Right ventricle myocardium superior (tissue), 1 donor: Measurements from ENCODE around the gene HERC4. TPM values are rescaled to one million over a fixed set of nuclear protein-coding genes. Genes with fewer than 3 reads are reported as not detected.

Experiments
- ATAC-seq: fragments of 200-7000 bp; cut with Tn5 transposase; one replicate; pipeline ENCODE4 v1.9.1; 2020; ENCODE audit warnings: mild to moderate bottlenecking; ENCODE audit not compliant: poor library complexity
- DNase-seq: peaks from one replicate; pipeline ENCODE4 v3.0.0-alpha.2; 2020
- intact Hi-C: fragments of 100-400 bp; cut with DNase I; formaldehyde crosslinking; loops from one replicate; pipeline ENCODE4 v1.11.2; 2022
- long read RNA-seq: library from polyadenylated mRNA; unstranded; transcript quantifications from one replicate; pipeline ENCODE4 v2.0.0, GENCODE V29; 2021
- total RNA-seq: library from RNA; stranded (reverse); fragmentation: NEBNext Ultra II Directional; extraction: Animal tissue kit (Norgen Biotek cat#: 25700); gene quantifications from one replicate; pipeline ENCODE4 v1.2.1, GENCODE V29; 2021
- donor health status: DM: no; HTN: yes; CAD: no; lungs with severe emphysema.

The HERC4 gene, protein sequence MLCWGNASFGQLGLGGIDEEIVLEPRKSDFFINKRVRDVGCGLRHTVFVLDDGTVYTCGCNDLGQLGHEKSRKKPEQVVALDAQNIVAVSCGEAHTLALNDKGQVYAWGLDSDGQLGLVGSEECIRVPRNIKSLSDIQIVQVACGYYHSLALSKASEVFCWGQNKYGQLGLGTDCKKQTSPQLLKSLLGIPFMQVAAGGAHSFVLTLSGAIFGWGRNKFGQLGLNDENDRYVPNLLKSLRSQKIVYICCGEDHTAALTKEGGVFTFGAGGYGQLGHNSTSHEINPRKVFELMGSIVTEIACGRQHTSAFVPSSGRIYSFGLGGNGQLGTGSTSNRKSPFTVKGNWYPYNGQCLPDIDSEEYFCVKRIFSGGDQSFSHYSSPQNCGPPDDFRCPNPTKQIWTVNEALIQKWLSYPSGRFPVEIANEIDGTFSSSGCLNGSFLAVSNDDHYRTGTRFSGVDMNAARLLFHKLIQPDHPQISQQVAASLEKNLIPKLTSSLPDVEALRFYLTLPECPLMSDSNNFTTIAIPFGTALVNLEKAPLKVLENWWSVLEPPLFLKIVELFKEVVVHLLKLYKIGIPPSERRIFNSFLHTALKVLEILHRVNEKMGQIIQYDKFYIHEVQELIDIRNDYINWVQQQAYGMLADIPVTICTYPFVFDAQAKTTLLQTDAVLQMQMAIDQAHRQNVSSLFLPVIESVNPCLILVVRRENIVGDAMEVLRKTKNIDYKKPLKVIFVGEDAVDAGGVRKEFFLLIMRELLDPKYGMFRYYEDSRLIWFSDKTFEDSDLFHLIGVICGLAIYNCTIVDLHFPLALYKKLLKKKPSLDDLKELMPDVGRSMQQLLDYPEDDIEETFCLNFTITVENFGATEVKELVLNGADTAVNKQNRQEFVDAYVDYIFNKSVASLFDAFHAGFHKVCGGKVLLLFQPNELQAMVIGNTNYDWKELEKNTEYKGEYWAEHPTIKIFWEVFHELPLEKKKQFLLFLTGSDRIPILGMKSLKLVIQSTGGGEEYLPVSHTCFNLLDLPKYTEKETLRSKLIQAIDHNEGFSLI
- total RNA-seq: 24.1 TPM
- long read RNA-seq, full-length matches to known transcripts: 40 of 57 reads
- long read RNA-seq, partial matches to known transcripts: 6 of 57 reads
- long read RNA-seq, other reads (novel, unspliced or antisense): 11 of 57 reads

- ATAC-seq (peak; percentile 99), DNase-seq (peak; percentile 96)
- intact Hi-C loops: loop anchor here (10.0 kb wide), 1 partner anchor 250 kb away; no protein-coding TSS in a partner anchor
Measured at GRCh38 chr10:68074775-68075549, at the start of gene HERC4. Gene HERC4 (minus strand): TSS chr10:68075283. CDS start chr10:68073108, 2,175 bp downstream.

DNA sequence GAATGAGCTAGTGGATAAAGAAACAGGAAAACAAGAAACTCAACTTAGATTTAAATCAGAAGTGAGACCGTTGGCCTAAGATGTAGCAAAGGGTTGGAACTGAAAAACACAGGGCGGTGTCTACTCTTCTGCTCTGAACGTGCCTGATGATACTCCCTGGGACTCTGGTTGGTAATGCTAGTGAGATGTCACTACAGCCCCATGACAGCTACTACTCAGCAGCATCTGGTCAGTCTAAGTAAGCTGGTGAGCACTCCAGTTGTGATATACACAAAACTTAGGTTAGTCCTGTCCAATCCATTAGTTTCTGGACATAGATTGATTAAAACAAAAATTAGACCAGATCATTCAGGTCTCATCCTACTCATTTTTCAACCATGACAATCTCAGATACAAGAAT is 49.6 kb upstream of the HERC4 start:
- no peak for DNase-seq
- intact Hi-C loops: no loop called here
- ATAC-seq: no peak

GRCh38 chr10:68121852-68122251 is 46.8 kb upstream of the HERC4 start:
- DNase-seq (no peak), ATAC-seq (peak; percentile 48)
- intact Hi-C loops: no loop called here

DNA sequence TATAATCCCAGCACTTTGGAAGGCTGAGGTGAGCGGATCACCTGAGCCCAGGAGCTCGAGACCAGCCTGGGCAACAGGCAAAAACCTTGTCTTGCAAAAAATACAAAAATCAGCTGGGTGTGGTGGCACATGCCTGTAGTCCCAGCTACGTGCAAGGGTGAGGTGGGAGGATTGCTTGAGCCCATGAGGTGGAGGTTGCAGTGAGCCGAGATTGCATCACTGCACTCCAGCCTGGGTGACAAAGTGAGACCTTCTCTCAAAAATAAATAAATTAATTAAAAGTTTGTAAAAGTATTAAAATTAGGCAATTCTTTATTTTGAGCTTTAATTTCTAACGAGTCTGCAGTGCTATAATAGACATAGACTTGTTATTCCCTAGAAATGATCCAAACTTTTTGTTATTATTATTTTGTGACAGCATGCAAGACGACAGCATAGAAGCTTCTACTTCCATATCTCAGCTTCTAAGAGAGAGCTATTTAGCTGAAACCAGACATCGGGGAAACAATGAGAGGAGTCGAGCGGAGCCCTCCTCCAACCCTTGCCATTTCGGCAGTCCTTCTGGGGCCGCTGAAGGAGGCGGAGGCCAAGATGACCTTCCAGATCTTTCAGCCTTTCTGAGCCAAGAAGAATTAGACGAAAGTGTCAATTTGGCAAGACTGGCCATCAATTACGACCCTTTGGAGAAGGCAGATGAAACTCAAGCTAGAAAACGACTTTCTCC is 46.1 kb upstream of the HERC4 start:
- DNase-seq: no peak
- intact Hi-C loops: no loop called here
- peak; percentile 37 for ATAC-seq

- ATAC-seq (no peak), DNase-seq (no peak)
- intact Hi-C loops: no loop called here
Measured at GRCh38 chr10:68118657-68119056, 43.6 kb upstream of the HERC4 start.

- ATAC-seq: no peak
- DNase-seq: no peak
- intact Hi-C loops: no loop called here
Measured at GRCh38 chr10:68112837-68113236, 37.8 kb upstream of the HERC4 start.

- ATAC-seq: peak; percentile 63
- DNase-seq: no peak
- intact Hi-C loops: no loop called here
Measured at GRCh38 chr10:68111584-68111983, 36.5 kb upstream of the HERC4 start.

DNA sequence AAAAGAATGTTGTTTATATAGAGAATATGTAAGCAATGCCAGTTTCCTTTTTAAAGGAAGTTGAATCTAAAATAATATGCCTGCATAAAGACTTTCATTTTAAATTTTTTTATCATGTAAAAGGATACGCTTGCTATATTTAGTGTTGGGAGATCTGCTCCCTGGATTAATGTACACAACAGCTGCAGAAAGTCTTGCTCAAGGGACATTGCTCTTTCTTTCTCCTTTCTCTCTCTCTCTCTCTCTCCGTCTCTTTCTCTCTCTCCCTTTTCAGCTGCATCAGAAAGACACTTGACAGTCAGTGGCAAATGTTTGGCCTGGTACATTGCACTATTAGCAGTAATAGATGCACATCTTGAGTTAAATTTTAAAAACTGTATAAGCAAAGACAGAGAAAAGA is 34.9 kb upstream of the HERC4 start:
- ATAC-seq (peak; percentile 66), DNase-seq (no peak)
- intact Hi-C loops: no loop called here

GRCh38 chr10:68109331-68109730 is 34.2 kb upstream of the HERC4 start, which contains the start of gene MYPN:
Gene MYPN (plus strand): TSS chr10:68109488. CDS start chr10:68121439, 11,951 bp downstream.
- intact Hi-C loops: no loop called here
- DNase-seq (no peak), ATAC-seq (peak; percentile 89)

- intact Hi-C loops: no loop called here
- DNase-seq: no peak
- ATAC-seq: peak; percentile 24
Measured at GRCh38 chr10:68108653-68109052, 33.6 kb upstream of the HERC4 start.

- DNase-seq: no peak
- no peak for ATAC-seq
Measured at GRCh38 chr10:68108051-68108450, 33.0 kb upstream of the HERC4 start.

DNA sequence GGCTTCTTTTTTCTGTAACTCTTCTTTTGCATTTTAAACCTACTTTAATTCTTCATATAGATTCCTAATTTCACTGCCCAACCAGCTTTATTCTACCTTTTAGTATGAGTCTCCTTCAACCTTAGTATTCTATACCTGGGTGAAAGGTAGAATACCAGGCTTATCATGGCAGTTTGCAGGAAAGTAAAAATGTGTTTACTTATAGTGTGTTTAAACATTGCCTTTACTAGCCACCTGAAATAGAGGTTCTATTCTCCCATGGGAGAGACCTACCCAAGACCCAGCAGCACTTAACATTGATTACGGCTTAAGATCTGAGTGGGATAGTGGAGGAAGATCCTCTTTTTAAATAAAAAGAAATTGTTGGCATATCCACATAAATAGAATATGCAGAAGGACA is 32.6 kb upstream of the HERC4 start:
- intact Hi-C loops: no loop called here
- no peak for ATAC-seq
- DNase-seq: no peak

More at GRCh38 chr10:68108051-68108450, 33.0 kb upstream of the HERC4 start:
- intact Hi-C loops: no loop called here

DNA sequence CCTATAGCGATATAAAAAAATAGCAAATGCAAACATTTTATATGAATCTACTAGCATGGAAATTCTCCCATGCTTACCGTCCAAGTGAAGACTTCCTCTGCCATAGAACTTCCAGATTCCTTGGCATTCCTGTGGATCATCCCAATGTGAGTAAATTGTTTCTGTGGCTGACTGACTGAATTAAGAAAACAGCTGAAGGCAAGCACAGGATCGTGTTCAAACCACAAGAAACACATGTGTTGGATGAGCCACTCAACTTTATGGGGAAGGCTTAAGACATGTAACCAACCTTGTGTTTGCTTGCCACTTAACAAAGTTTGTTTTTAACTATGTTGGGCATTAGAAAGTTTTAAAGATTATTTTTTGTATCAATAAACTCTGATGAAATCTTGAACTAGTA is 31.6 kb upstream of the HERC4 start:
- intact Hi-C loops: no loop called here
- DNase-seq (no peak), ATAC-seq (no peak)

GRCh38 chr10:68105820-68106219 is 30.7 kb upstream of the HERC4 start:
- DNase-seq: no peak
- intact Hi-C loops: no loop called here
- ATAC-seq: no peak

DNA sequence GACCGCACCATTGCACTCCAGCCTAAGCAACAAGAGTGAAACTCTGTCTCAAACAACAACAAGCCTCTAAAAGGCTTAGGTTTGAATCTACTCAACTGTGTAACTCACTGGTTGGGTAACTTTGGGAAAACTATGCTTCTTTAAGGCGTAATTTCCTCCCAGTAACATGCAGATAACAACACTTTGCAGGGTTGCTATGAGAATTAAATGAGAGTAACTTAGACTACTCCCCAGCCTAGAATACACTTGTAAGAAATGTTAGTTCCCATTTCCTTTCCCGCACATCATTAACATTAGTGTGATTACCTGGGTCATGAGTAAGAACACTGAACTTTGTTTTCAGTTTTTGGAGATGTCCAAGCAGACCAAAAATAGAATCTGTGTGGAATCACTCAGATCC is 28.8 kb upstream of the HERC4 start:
- ATAC-seq (no peak), DNase-seq (no peak)
- intact Hi-C loops: no loop called here

DNA sequence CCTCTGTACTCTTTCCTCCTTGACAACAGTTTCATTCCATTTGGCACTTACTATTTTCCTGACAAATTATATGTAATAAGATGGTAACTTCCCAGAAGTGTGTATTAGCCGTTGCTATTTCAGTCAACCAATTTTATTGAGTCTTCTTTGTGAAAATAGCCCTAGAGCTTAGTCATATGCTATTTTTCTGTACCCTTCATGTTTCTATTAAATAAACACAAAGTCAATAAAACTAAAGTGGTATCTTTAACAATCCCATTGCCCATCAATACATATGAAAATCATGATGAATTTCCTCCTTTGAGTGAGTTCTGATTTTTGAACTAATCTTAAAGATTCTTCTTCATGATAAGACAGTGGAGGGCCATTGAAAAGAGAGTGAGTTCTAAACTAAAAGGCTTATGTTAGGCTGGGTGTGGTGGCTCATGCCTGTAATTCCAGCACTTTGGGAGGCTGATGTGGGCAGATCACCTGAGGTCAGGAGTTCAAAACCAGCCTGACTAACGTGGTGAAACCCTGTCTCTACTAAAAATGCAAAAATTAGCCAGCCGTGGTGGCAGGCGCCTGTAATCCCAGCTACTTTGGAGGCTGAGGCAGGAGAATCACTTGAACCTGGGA is 28.3 kb upstream of the HERC4 start:
- DNase-seq (no peak), ATAC-seq (no peak)
- intact Hi-C loops: no loop called here

DNA sequence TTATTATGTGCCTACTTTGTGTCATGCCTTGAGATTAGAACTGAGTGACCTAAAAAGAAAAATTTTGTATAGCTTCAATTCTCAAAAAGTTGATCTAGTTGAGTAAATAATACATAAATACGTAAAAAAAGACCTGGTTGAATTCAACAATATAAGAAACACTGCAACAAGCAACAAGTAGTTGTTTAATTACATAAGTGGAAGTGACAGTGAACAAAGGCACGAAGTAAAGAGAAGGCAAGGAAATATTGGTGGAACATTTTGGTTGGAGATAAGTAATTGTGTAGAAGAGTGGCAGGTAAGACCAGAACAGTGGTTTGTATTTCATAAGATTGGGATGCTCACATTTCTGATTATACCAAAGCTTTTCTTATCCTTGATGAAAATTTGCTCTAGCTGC is 26.0 kb upstream of the HERC4 start:
- DNase-seq (no peak), ATAC-seq (no peak)
- intact Hi-C loops: no loop called here
